Measurements from ENCODE around the gene FOXJ3.

DNA sequence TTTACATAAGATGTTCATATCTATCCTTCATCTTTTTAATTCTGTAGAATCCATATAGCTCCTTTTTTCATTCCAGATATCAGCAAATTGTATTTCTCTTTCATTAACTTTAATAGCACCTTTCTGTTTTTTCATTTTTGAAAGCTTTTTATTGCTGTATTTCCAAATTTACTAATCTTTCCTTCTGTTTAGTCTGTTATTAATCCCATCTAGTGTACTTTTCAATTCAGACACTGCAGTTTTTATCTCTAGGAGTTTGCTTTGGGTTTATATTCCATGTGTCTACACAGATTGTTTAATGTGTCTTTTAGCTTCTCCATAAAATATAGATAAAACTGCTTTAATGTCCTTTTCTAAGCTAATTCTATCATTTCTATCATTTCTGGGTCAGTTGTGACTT is 133.0 kb downstream of the FOXJ3 start:
- no peak for TF ChIP-seq CTCF (conservative IDR thresholded peaks at IDR 0.05 in 1 of 2, IDR thresholded peaks at IDR 0.05 in 1 of 2; ENCODE audit: low read depth in 1 of 2, low read length in 2 of 2)
- TF ChIP-seq EZH2 (IDR thresholded peaks at IDR 0.05; ENCODE audit: low read length, missing control alignments): no peak
